ENCODE measurements around the gene RPTOR. TPM values are rescaled to one million over a fixed set of nuclear protein-coding genes. Genes with fewer than 3 reads are reported as not detected.

RPTOR gene
- total RNA-seq, 1 donor from 2014 or later = 32.0 TPM

DNA sequence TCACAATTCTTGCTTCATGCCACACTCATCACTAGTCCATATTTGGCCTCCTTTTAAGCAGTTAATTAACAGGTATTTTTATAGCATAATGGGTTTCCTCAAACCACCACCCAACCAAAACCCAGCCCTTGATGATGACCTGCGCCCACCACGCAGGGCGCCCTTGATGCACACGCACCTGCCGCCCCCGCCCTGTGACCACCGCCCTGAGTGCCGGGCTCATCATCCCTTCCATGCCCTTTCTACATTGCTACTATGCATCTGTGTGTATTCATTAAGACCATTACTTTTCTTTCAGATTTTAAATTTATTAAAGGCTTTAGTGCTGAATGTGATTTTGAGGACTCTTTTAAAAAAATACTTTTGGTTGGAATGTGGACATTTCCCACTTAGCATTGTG, 242.2 kb downstream of the RPTOR start:
- no peaks in the 10 kb centered on the region for H3K36me3 ChIP-seq (ENCODE audit: insufficient read depth, low read length)
- H3K4me1 ChIP-seq (ENCODE audit: insufficient read depth, low read length) = peaks cover 45% of the 10 kb centered on the region
- H4K20me1 ChIP-seq (ENCODE audit: insufficient read depth, low read length) = no peaks in the 10 kb centered on the region
- Mint-ChIP-seq H3K36me3 (ENCODE audit: low read depth, unreplicated experiment) (peaks cover 1% of the 10 kb centered on the region), H3K4me3 (ENCODE audit: unreplicated experiment) (no peak overlapping the region), H3K9me3 (ENCODE audit: unreplicated experiment) (no peaks in the 10 kb centered on the region), H3K27ac (ENCODE audit: unreplicated experiment) (no peak overlapping the region), H3K27me3 (ENCODE audit: low read depth, unreplicated experiment) (no peaks in the 10 kb centered on the region), H3K4me1 (ENCODE audit: low read depth, unreplicated experiment) (peaks cover 39% of the 10 kb centered on the region)
- no peak overlapping the region for H3K4me2 ChIP-seq (ENCODE audit: low read length)
- no peak overlapping the region for H2AFZ ChIP-seq (ENCODE audit: low read depth, low read length)
- H3K4me3 ChIP-seq (ENCODE audit: insufficient read depth, low read depth, low read length) = no peak overlapping the region
- H3K9ac ChIP-seq (ENCODE audit: low read length) = no peak overlapping the region
- no peaks in the 10 kb centered on the region for H3K27me3 ChIP-seq (ENCODE audit: insufficient read depth, low read length)
- DNase-seq (ENCODE audit: low read depth) (no peak), FAIRE-seq (no peak)
- peaks cover 9% of the 10 kb centered on the region for H3K79me2 ChIP-seq (ENCODE audit: insufficient read depth, low read length)
- peaks cover 2% of the 10 kb centered on the region for H3K9me3 ChIP-seq (ENCODE audit: insufficient read depth, low read depth, low read length)
- TF ChIP-seq EZH2 (IDR thresholded peaks at IDR 0.05; ENCODE audit: insufficient read depth, low read length) = no peak
- no peak for TF ChIP-seq CTCF (IDR thresholded peaks at IDR 0.05; ENCODE audit: insufficient read depth, low read depth, low read length)
- H3K27ac ChIP-seq (ENCODE audit: low read depth, low read length) = no peak overlapping the region

- no peak overlapping the region for H3K27ac Mint-ChIP-seq (ENCODE audit: unreplicated experiment)
- peaks cover 2% of the 10 kb centered on the region for H3K36me3 Mint-ChIP-seq (ENCODE audit: low read depth, unreplicated experiment)
- no peak overlapping the region for H3K4me3 ChIP-seq (ENCODE audit: insufficient read depth, low read depth, low read length)
- no peaks in the 10 kb centered on the region for H3K9me3 Mint-ChIP-seq (ENCODE audit: unreplicated experiment)
- no peak overlapping the region for H3K4me3 Mint-ChIP-seq (ENCODE audit: unreplicated experiment)
- no peak overlapping the region for H3K9ac ChIP-seq (ENCODE audit: low read length)
- H2AFZ ChIP-seq (ENCODE audit: low read depth, low read length) = no peak overlapping the region
- H3K79me2 ChIP-seq (ENCODE audit: insufficient read depth, low read length) = peaks cover 9% of the 10 kb centered on the region
- no peaks in the 10 kb centered on the region for H4K20me1 ChIP-seq (ENCODE audit: insufficient read depth, low read length)
- H3K4me1 ChIP-seq (ENCODE audit: insufficient read depth, low read length) = peaks cover 48% of the 10 kb centered on the region
- DNase-seq (ENCODE audit: low read depth) (no peak), FAIRE-seq (no peak)
- peaks cover 2% of the 10 kb centered on the region for H3K9me3 ChIP-seq (ENCODE audit: insufficient read depth, low read depth, low read length)
- TF ChIP-seq CTCF (IDR thresholded peaks at IDR 0.05; ENCODE audit: insufficient read depth, low read depth, low read length) (no peak), EZH2 (IDR thresholded peaks at IDR 0.05; ENCODE audit: insufficient read depth, low read length) (no peak)
- H3K27me3 ChIP-seq (ENCODE audit: insufficient read depth, low read length) = no peaks in the 10 kb centered on the region
- H3K36me3 ChIP-seq (ENCODE audit: insufficient read depth, low read length) = no peaks in the 10 kb centered on the region
- H3K4me2 ChIP-seq (ENCODE audit: low read length) = no peak overlapping the region
- H3K4me1 Mint-ChIP-seq (ENCODE audit: low read depth, unreplicated experiment) = peaks cover 40% of the 10 kb centered on the region
- no peaks in the 10 kb centered on the region for H3K27me3 Mint-ChIP-seq (ENCODE audit: low read depth, unreplicated experiment)
- H3K27ac ChIP-seq (ENCODE audit: low read depth, low read length) = no peak overlapping the region
Measured at GRCh38 chr17:80787881-80788280, 243.2 kb downstream of the RPTOR start.

DNA sequence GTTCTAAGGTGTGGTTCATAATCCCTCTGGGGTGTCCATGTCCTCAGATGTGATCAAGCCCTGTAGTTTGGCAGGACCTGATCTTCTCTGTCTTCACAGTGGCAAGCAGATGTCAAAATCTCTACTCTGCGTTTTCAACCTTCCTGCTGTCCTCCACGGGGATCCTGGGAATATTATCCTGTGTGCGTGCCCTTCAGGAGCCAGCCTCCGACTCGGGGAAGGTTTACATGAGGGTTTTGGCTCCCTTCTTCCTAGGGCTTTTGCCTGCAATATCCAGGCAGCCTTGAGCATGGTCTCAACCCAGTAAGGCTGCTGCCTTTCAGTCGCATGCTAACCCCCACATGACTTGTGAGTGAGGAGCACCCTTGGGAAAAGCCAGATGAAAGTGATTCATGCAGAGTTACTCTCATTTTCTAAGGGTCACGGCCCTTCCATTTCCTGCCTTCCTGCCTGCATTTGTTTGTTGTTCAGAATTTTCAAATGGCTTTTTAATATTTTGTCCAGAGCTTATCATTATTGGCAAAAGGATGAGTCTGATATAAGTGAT, 244.8 kb downstream of the RPTOR start:
- no peaks in the 10 kb centered on the region for H3K27me3 Mint-ChIP-seq (ENCODE audit: low read depth, unreplicated experiment)
- H3K4me3 Mint-ChIP-seq (ENCODE audit: unreplicated experiment) = peak overlapping the region; percentile 28
- Histone ChIP-seq H3K36me3 (ENCODE audit: insufficient read depth, low read length) (no peaks in the 10 kb centered on the region), H3K9ac (ENCODE audit: low read length) (peak overlapping the region; percentile 79), H4K20me1 (ENCODE audit: insufficient read depth, low read length) (no peaks in the 10 kb centered on the region), H3K27me3 (ENCODE audit: insufficient read depth, low read length) (no peaks in the 10 kb centered on the region), H3K4me3 (ENCODE audit: insufficient read depth, low read depth, low read length) (no peak overlapping the region), H3K4me2 (ENCODE audit: low read length) (peak overlapping the region; percentile 73), H3K9me3 (ENCODE audit: insufficient read depth, low read depth, low read length) (peaks cover 2% of the 10 kb centered on the region), H3K79me2 (ENCODE audit: insufficient read depth, low read length) (peaks cover 9% of the 10 kb centered on the region), H3K4me1 (ENCODE audit: insufficient read depth, low read length) (peaks cover 53% of the 10 kb centered on the region), H3K27ac (ENCODE audit: low read depth, low read length) (peak overlapping the region; percentile 97), H2AFZ (ENCODE audit: low read depth, low read length) (no peak overlapping the region)
- H3K4me1 Mint-ChIP-seq (ENCODE audit: low read depth, unreplicated experiment) = peaks cover 38% of the 10 kb centered on the region
- TF ChIP-seq EZH2 (IDR thresholded peaks at IDR 0.05; ENCODE audit: insufficient read depth, low read length) = no peak
- TF ChIP-seq CTCF (IDR thresholded peaks at IDR 0.05; ENCODE audit: insufficient read depth, low read depth, low read length) = no peak
- no peaks in the 10 kb centered on the region for H3K9me3 Mint-ChIP-seq (ENCODE audit: unreplicated experiment)
- peak; percentile 89 for DNase-seq (ENCODE audit: low read depth)
- peaks cover 7% of the 10 kb centered on the region for H3K36me3 Mint-ChIP-seq (ENCODE audit: low read depth, unreplicated experiment)
- H3K27ac Mint-ChIP-seq (ENCODE audit: unreplicated experiment) = no peak overlapping the region
- peak; percentile 96 for FAIRE-seq
